HUDEP-2 (cell line): ENCODE data around the gene ZBTB37.
"Not testable (repeated sequence)": the region's sequence is repeated elsewhere in the genome, so short reads cannot be mapped to it uniquely, and the experiment has no call there.

ENCODE experiments used
- DNase-seq, 76 experiments: peaks; one replicate each; lab custom pipeline; 2025; ENCODE audit not compliant: unreplicated experiment in 76 of 76; lab: John Stamatoyannopoulos, UW

The ZBTB37 gene

DNA sequence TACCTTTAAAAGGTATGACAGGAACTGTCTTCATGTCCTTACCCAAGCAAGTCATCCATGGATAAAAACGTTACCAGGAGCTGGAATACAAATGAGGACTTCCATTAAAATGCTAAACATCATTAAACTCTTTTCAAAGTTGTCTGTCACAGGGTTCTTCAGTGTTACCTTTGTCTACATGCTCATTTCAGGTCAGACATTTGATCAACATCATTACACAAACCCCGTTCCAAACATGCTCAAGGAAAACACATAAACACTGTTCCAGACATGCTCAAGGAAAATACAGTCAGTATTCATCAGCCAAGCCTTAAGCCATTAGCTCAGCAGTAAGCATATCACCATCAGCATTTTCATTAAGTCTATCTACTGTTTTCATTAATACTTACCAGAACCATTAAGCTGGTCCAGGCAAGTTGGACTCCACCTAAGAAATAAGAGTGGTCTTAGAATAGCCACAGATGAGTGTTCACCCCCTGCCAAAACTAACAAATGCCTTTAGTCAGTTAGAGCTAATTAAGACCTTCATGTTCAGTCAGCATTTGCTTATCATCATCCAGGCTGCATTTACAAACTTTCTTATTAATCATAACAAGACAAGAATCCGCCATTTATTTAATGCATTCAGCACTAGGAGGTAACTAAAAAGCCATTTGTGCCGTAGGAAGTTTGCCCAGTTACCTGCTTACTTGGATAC lies 2.6 kb upstream of the ZBTB37 start:
- peak in 1 of 76 experiments; percentile 30 for DNase-seq

DNA sequence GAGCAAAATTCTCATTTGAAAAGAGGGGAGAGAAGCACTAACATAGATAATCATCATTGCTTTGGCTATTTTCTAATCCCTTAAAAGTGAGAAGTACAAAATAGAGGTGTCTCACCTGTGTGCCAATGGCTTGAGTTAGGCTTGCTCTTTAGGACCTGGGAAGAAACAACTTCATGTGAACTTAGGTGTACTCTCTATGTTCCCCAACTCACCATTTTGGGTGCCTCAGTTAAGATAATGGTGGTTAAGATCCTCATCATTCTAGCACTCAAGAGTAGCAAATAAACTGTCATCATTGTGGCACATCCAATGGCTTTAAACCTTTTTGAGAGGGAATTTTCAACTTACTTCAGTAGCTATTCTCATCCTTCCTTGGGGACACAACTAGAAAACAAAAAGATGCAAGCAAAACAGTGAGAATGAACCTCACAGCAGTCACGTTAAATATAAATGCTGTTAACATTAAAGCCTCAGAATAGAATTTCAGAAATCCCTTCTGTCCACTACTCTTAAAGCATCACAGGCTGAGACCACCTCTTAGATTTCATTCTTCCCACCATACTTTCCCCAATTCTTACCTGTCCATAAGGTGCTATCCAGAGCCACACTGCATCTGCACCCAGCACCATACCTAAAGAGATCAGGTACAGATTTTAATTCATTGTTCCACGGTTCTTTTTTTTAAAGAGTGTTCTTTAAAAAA lies 1.6 kb upstream of the ZBTB37 start:
- DNase-seq, result peak in 3 of 76 experiments; percentile 18 to 37 (median 34)

DNA sequence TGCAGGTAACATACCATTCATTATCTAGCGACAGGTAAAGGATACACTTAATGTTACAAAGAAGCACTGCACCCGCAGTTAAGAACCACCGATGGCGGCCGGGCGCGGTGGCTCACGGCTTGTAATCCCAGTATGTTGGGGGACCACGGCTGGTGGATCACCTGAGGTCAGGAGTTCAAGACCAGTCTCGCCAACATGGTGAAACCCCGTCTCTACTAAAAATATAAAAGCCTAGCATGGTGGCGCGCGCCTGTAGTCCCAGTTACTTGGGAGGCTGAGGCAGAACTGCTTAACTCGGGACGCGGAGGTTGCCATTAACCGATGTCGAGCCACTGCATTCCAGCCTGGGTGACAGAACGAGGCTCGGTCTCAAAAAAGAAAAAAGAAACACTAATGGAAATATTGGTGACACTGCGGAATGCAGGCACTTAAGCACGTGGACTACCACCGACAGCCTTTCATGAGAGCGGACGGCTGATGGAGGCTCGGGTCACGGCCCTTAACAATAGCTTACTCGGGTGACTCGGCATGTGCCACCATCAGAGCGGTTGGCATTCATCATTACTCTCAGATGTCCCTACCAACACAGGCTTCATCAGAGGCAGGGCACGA lies 933 bp upstream of the ZBTB37 start:
- peak in 24 of 76 experiments; percentile 2 to 75 (median 54) for DNase-seq

DNA sequence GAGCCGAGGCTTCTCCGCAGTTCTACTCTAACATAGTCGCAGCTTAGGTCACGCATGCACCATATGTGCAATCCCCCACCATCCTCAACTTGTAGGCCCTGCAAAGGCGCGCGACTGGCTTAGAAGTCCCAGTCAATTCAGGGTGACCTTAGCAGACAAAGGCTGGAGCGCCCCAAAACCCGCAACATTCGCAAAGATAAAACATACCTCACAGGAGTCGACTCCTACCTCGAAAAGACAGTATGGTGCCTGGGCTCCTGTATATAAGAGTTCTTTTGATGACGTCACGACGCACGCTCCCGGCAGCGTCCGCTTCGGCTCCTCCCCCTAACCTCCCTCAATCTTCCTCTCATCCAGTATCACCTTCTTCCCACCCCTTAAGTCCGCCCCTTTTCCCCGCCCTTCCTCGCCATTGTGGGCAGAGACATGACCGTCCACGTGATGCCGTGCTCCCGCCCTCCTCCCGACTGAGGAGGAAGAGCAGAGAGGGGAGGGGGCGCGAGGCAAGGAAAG lies 371 bp upstream of the ZBTB37 start, which contains the start of gene GAS5:
GAS5 (minus strand) TSS at position 237 of the 513 bp plus-strand sequence.
- peak; percentile 86 to 99 (median 98) for DNase-seq

DNA sequence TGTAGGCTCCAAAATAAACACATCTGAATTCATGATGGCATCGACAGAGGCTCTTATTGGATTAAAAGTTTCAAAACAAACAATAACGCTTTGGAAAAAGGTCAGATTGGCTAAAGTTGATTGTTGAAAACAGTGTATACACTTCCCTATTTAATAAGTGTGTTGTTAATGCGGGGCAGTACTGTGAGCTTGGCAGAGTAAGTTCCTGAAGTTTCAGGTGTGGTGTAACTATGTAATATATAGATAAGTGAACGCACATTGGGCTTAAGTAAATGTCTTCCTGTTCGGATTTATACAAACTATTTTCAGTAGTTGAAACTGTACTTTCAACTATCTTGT lies 810 bp downstream of the ZBTB37 start:
- no peak for DNase-seq

DNA sequence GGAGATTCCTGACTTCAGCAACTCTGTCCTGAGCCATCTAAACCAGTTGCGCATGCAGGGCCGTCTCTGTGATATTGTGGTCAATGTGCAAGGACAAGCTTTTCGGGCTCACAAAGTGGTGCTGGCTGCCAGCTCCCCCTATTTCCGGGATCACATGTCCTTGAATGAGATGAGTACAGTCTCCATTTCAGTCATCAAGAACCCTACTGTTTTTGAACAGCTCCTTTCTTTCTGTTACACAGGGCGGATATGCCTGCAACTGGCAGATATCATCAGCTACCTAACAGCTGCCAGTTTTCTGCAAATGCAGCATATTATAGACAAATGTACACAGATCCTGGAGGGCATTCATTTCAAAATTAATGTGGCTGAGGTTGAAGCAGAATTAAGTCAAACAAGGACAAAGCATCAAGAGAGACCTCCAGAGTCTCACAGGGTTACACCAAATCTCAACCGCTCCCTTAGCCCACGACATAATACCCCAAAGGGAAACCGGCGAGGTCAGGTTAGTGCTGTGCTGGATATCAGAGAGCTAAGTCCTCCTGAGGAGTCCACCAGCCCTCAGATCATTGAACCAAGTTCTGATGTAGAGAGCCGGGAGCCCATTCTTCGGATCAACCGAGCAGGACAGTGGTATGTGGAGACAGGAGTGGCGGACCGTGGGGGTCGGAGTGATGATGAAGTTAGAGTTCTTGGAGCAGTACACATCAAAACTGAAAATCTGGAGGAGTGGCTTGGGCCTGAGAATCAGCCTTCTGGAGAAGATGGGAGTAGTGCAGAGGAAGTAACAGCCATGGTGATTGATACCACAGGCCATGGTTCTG lies 2.3 kb downstream of the ZBTB37 start:
- peak in 72 of 76 experiments; percentile 9 to 81 (median 48) for DNase-seq

DNA sequence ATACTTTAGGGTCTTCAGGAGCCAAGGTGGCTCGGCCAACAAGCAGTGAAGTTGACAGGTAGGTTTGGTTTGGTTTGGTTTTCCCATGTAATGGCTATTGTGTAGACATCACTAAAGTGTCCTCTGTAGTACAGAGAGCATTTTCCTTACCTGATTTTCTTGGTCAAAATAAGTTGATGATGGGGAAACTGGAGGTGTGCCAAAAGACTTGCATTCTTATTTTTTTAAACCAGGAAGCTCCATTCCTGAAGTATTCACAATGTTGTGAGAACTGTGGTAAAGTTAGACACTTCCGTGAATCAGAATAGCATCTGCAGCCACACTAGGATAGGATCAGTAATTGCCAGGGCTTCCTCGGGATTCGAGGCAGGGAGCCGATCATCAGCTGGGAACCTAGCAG lies 2.9 kb downstream of the ZBTB37 start:
- no peak for DNase-seq

DNA sequence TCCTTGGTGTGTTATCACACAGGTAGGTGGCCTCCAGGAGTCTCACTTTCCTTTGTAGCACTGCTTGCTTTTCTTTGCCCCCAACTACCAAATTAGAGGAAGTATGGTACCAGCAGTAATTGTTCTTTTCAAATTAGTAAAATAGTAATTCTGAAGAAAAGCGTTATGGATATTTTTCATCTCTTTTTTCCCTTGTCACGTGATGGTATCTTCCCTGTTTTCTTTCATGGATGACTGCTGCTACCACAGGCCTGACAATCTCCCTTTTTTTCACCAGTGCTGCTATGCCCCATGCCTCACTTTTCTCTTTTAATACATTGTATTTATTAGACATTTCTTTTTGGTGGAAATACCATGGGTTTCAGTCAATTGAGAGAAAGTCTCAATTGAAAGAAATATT lies 3.3 kb downstream of the ZBTB37 start:
- no peak for DNase-seq

DNA sequence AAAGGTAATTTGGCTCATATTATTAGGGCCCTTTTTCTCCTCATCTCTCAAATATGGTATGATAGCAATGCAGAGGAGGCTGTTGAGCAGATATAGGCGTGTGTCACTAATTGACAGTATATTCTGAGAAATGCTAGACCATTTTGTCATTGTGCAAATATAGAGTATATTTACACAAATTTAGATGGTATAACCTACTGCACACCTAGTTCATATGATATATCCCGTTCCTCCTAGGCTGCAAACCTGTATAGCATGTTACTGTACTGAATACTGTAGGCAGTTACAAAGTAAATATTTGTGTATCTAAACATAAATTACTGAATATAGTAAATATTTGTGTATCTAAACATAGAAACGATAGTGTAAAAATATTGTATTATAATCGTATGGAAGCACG lies 8.6 kb downstream of the ZBTB37 start:
- DNase-seq, result no peak

DNA sequence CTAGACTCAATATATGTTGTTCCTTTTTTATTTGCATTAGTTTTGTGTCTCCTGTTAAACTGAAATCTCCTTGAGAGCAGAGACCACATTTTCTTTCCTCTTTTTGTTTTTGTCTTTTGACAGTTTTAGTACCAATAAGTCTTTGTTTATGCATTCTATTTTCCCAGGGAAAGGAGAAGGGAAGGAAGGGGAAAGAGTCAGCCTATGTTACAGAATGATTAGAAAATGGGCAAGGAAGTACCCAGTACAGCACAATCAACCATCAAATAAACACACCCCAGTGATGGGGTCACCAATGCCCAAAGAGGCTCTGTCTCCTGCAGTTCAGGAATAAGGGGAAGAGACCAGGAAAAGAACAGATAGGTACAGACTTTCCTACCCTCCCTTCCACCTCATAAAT lies 10.1 kb downstream of the ZBTB37 start:
- no peak for DNase-seq

DNA sequence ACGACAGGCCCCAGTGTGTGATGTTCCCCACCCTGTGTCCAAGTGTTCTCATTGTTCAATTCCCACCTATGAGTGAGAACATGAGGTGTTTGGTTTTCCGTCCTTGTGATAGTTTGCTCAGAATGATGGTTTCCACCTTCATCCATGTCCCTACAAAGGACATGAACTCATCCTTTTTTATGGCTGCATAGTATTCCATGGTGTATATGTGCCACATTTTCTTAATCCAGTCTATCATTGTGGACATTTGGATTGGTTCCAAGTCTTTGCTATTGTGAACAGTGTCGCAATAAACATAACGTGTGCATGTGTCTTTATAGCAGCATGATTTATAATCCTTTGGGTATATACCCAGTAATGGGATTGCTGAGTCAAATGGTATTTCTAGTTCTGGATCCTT lies 12.9 kb downstream of the ZBTB37 start:
- DNase-seq, result not testable (repeated sequence)

DNA sequence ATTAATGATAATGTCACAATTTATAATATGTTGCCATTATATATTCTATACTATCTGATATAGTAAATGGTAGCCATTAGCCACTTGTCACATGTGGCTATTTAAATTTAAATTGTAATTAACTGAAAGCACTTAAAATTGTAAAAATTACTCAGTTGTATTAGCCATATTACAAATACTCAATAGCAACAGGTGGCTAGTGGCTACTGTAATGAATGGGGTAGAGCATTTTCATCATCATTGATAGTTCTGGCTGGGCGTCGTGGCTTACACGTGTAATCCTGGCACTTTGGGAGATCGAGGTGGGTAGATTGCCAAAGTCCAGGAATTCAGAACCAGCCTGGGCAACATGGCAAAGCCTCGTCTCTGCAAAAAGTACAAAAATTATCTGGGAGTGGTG lies 16.5 kb downstream of the ZBTB37 start:
- DNase-seq, result no peak

DNA sequence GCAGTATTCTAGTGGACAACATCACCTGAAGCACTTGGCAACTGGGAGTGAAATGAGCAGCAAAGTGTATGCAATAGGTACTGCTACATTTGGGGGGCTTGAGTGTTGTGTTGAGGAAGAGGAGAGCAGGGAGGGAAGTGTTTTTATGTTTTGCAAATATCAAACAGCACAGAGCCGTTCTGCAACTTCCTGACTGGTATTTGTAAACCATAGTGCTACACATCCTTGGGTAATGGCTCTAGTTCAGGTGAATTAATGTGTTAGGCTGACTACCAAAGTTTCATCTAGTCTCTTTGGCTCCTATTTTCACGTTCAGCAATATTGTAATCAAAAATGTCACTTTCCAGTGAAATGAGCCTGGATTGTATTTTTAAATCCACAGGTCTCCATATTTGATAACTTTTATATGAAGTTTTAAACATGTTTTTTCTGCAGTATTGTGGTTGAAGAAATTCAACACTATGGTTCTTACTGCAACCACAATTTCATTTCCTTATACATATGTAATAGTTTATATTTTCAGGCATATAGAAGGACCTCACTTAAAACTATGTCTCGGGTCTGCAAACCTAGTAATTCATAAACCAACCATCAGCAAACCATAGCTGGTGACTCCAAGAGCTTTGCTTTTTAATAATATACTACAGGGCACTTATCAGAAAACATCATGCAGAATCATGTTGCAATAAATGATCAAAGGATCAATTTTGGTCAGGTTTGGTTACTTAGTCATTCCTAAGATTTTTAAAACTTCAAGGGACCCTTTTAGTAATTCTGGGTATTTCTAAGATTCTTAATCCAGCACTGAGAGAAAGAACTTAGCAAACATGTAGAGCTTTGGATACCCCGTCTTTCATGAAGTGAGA lies 18.8 kb downstream of the ZBTB37 start:
- no peak for DNase-seq

DNA sequence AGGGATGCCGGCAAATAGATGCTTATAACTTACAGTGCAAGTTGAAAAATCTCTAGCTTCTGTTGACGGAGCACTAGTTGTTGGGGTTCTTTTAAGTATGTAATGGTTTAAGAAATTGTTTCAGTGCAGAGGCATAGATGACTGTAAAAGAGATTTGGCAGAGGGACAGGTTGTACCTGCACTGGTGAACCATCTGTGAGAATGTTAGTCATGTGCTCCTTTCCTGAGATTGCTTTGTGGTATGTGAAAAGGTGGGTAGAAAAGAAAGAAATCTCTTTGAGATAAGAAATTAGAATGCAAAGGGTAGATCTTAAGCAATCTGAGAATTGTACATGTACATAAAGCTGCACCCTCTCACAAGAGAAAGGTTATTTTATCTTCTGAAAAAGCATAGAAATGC lies 19.4 kb downstream of the ZBTB37 start:
- no peak for DNase-seq

DNA sequence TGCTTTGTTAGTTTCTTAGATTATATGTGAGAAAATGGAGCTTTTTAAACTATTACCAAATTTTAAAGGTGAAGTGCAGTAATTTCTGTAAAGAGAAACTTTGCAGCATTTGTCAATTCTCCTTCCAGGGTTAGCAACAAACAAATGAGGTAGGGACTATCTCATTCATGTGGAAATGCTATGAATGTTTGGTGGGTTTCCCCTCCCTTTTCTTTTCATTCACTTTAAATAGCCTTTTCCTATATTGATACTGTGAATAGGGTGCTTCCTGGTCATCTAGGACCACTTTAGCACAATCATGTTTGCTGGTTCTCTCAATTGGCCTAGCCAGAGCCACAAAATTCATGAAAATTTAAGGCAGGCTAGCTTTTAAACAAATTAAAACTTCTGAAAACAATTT lies 20.6 kb downstream of the ZBTB37 start:
- DNase-seq, result no peak

DNA sequence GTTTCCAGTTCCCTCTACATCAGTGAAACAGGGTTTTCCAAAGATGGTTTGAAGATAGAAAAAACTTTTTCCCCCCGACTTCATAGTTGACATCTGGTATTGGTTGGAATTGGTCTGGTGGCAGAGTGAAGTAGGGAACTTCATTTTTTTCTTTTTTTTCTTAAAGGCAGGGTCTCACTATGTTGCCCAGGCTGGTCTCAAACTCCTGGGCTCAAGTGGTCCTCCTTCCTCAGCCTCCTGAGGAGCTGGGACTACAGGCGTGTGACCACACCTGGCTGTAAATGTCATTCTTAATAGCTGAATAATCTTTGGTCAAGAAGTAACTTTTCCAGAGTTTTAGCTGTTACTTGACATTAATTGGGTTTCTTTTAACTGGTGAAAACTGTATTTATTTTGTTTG lies 21.7 kb downstream of the ZBTB37 start:
- no peak for DNase-seq

DNA sequence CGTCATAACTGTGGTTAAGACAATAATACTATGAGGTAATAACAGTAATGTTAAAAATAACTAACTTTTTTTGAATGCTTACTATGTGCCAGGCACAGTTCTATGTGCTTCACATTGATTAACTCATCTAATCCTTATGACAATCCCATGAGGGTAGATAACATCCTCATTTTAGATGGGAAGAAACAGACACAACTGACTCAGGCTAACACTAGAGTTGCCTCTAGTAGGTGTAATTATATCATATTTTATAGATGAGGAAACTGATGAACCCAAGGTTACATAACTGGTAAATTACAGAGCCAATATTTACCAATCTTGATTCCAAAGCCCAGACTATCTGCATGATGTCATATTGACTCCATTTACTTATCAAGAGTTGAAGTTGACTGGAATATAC lies 25.4 kb downstream of the ZBTB37 start:
- DNase-seq, result no peak

DNA sequence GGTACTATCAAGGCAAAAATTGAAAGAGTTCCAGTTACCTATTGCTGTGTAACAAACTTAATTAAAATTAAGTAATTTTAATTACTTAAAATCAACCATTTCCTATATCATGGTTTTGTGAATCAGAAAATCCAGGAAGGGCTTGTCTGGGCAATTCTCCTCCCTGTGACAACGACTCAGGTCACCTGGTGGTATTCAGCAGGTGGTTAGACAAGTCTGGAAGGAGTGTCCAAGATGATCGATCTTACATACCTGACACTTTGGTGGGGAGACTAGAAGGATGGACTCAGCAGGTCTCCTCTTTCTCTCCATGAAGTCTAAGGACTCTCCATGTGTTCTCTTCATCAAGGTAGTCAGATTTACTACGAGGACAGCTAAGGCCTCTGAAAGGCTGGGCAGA lies 26.0 kb downstream of the ZBTB37 start:
- DNase-seq, result no peak

DNA sequence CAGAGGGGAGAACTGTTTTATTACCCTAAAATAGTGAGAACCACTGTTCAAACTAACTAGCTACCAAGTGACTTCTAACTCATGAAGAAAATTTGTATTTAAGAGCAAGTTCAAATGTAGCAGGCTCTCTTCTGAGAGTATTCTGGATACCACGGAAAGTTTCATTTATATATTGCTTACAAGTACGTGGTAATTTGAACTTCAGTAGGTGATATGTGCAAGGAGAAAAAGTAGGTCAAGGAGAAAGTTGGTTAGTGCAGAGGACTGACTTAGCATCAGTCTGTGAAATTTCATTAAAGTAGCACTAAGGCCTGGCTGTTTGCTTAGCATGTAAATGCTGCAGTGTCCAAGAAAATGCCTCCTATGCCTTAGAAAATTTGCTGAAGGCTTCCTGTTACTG lies 32.2 kb downstream of the ZBTB37 start:
- no peak for DNase-seq

DNA sequence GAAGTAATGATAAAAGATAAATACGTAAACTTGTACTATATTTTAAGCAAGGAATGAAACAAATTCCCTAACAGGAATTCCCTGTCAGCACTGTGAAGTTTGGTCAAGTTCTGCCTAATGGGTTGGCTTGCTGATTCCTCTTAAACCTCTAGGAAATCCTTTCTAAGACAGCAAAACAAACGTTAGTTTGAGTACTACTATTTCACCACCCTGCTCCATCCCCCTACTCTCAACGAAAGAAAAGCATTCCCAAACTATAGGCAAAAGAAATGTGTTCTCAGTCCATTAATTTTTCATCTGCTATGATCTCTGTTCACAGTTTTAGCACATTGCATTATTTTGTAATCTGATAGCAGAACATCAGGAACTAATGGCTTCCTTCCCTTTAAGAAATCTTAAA lies 32.8 kb downstream of the ZBTB37 start:
- DNase-seq, result no peak
